Progenitor cell of endocrine pancreas (in vitro differentiated cells): ENCODE data around the gene SORL1. TPM values are rescaled to one million over a fixed set of nuclear protein-coding genes. Genes with fewer than 3 reads are reported as not detected.
"Not testable (repeated sequence)": the region's sequence is repeated elsewhere in the genome, so short reads cannot be mapped to it uniquely, and the experiment has no call there.

Experiments
- DNase-seq: peaks from one replicate; pipeline ENCODE4 v3.0.0; 2021; ENCODE audit warnings: low spot score; ENCODE audit not compliant: unreplicated experiment
- H3K27ac Mint-ChIP-seq: 2 replicates; pipeline ENCODE4 v1.8.0; 2021; ENCODE audit warnings: mild to moderate bottlenecking, moderate library complexity, mixed read lengths
- H3K27me3 Mint-ChIP-seq: 2 replicates; pipeline ENCODE4 v1.8.0; 2021; ENCODE audit warnings: mixed read lengths
- H3K36me3 Mint-ChIP-seq: 2 replicates; pipeline ENCODE4 v1.8.0; 2022; ENCODE audit warnings: mixed read lengths; ENCODE audit not compliant: insufficient read depth
- H3K4me1 Mint-ChIP-seq: 2 replicates; pipeline ENCODE4 v1.8.0; 2021; ENCODE audit warnings: low read depth, mixed read lengths
- H3K4me3 Mint-ChIP-seq: 2 replicates; pipeline ENCODE4 v1.8.0; 2021; ENCODE audit warnings: low read depth, mild to moderate bottlenecking, moderate library complexity, mixed read lengths
- H3K9me3 Mint-ChIP-seq: 2 replicates; pipeline ENCODE4 v1.8.0; 2021; ENCODE audit warnings: low read depth, mixed read lengths
- long read RNA-seq: library from polyadenylated mRNA; unstranded; transcript quantifications from one replicate; pipeline ENCODE4 v2.0.0, GENCODE V29; 2020
- total RNA-seq: library from RNA; stranded (reverse); gene quantifications from 2 replicates; pipeline ENCODE4 v1.2.1, GENCODE V29; 2021
- TF ChIP-seq, protein P1 (sequence below): fragments of 200-600 bp; sonication (generic); IDR thresholded peaks from one replicate; pipeline ENCODE4 v1.5.0; 2021; ENCODE audit warnings: antibody characterized with exemption, mild to moderate bottlenecking; ENCODE audit not compliant: unreplicated experiment

The SORL1 gene, protein sequence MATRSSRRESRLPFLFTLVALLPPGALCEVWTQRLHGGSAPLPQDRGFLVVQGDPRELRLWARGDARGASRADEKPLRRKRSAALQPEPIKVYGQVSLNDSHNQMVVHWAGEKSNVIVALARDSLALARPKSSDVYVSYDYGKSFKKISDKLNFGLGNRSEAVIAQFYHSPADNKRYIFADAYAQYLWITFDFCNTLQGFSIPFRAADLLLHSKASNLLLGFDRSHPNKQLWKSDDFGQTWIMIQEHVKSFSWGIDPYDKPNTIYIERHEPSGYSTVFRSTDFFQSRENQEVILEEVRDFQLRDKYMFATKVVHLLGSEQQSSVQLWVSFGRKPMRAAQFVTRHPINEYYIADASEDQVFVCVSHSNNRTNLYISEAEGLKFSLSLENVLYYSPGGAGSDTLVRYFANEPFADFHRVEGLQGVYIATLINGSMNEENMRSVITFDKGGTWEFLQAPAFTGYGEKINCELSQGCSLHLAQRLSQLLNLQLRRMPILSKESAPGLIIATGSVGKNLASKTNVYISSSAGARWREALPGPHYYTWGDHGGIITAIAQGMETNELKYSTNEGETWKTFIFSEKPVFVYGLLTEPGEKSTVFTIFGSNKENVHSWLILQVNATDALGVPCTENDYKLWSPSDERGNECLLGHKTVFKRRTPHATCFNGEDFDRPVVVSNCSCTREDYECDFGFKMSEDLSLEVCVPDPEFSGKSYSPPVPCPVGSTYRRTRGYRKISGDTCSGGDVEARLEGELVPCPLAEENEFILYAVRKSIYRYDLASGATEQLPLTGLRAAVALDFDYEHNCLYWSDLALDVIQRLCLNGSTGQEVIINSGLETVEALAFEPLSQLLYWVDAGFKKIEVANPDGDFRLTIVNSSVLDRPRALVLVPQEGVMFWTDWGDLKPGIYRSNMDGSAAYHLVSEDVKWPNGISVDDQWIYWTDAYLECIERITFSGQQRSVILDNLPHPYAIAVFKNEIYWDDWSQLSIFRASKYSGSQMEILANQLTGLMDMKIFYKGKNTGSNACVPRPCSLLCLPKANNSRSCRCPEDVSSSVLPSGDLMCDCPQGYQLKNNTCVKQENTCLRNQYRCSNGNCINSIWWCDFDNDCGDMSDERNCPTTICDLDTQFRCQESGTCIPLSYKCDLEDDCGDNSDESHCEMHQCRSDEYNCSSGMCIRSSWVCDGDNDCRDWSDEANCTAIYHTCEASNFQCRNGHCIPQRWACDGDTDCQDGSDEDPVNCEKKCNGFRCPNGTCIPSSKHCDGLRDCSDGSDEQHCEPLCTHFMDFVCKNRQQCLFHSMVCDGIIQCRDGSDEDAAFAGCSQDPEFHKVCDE (N-terminal part only)
- 30.9 and 31.8 TPM in 2 replicates for total RNA-seq
- long read RNA-seq, partial matches to known transcripts = 29 of 49 reads
- long read RNA-seq, other reads (novel, unspliced or antisense) = 20 of 49 reads

DNA sequence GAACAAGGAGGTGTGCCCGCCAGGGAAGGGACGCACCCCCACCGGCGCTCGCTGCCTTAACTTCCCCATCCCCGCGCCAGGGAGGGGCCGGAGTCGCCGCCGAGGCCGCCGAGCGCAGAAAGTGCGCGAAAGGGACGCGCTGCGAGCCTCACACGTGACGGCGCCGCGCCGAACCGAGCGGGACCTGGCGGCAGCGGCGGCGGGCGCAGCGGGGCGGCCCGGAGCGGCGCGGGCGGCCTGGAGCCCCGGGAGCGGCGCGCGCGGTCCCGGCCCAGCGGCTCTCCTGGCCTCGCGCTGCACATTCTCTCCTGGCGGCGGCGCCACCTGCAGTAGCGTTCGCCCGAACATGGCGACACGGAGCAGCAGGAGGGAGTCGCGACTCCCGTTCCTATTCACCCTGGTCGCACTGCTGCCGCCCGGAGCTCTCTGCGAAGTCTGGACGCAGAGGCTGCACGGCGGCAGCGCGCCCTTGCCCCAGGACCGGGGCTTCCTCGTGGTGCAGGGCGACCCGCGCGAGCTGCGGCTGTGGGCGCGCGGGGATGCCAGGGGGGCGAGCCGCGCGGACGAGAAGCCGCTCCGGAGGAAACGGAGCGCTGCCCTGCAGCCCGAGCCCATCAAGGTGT lies at the start of gene SORL1:
Gene SORL1 (plus strand): TSS at position 329 of the 623 bp plus-strand sequence. CDS start 18 bp downstream, at position 347.
- peak within 1 kb of the TSS; percentile 95 for H3K4me3 Mint-ChIP-seq
- TF ChIP-seq, protein P1, sequence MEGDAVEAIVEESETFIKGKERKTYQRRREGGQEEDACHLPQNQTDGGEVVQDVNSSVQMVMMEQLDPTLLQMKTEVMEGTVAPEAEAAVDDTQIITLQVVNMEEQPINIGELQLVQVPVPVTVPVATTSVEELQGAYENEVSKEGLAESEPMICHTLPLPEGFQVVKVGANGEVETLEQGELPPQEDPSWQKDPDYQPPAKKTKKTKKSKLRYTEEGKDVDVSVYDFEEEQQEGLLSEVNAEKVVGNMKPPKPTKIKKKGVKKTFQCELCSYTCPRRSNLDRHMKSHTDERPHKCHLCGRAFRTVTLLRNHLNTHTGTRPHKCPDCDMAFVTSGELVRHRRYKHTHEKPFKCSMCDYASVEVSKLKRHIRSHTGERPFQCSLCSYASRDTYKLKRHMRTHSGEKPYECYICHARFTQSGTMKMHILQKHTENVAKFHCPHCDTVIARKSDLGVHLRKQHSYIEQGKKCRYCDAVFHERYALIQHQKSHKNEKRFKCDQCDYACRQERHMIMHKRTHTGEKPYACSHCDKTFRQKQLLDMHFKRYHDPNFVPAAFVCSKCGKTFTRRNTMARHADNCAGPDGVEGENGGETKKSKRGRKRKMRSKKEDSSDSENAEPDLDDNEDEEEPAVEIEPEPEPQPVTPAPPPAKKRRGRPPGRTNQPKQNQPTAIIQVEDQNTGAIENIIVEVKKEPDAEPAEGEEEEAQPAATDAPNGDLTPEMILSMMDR = peak; percentile 68
- no peaks in the 10 kb centered on the region for H3K36me3 Mint-ChIP-seq
- peak within 1 kb of the TSS; percentile 95 for H3K27ac Mint-ChIP-seq
- peaks cover 18% of the 10 kb centered on the region for H3K4me1 Mint-ChIP-seq
- peaks cover 22% of the 10 kb centered on the region for H3K27me3 Mint-ChIP-seq
- no peaks in the 10 kb centered on the region for H3K9me3 Mint-ChIP-seq
- peak; percentile 80 for DNase-seq

DNA sequence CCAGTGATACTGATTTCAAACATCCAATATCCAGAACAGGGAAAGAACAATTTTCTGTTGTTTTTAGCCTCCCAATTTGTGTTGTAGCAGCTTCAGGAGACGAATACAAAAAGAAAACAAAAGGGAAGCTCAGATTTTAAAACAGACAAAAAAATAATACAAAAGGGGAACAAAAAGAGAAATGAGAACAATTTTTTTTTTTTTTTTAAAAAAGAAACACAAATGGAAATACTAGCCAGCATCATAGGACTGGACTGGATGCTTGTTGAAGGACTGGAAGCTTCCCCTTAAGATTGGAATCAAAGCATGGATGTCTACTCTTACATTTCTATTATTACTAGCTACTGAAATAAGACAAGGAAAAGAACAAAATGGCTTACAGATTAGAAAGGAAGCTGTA lies 46.5 kb upstream of the SORL1 start:
- H3K27ac Mint-ChIP-seq = no peak overlapping the region
- H3K4me3 Mint-ChIP-seq = no peak overlapping the region
- TF ChIP-seq, protein P1 = no peak
- peaks cover 1% of the 10 kb centered on the region for H3K36me3 Mint-ChIP-seq
- peaks cover 13% of the 10 kb centered on the region for H3K9me3 Mint-ChIP-seq
- no peaks in the 10 kb centered on the region for H3K4me1 Mint-ChIP-seq
- H3K27me3 Mint-ChIP-seq = no peaks in the 10 kb centered on the region
- DNase-seq = no peak

DNA sequence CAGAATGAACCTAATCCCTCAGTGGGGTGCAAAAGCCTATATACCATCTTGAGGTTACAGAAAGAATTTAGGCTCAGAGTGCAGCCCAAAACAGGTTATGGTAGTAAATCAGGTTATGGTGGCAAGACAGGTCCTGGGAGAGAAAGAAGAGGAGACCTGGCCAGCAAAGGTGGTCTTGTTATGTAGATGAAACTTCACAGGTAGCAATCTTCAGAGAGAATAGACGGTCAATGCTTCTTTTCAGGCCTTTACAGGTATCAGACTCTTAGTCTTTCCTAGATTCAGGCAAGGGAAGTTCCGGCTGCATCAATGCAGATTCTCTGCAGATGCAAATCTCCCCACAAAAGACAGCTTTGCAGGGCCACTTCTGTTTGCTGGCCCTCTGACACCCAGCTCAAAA lies 45.8 kb upstream of the SORL1 start:
- H3K36me3 Mint-ChIP-seq = peaks cover 1% of the 10 kb centered on the region
- H3K27me3 Mint-ChIP-seq = no peaks in the 10 kb centered on the region
- no peak overlapping the region for H3K27ac Mint-ChIP-seq
- TF ChIP-seq, protein P1 = no peak
- H3K4me1 Mint-ChIP-seq = no peaks in the 10 kb centered on the region
- no peak for DNase-seq
- peaks cover 11% of the 10 kb centered on the region for H3K9me3 Mint-ChIP-seq
- no peak overlapping the region for H3K4me3 Mint-ChIP-seq

DNA sequence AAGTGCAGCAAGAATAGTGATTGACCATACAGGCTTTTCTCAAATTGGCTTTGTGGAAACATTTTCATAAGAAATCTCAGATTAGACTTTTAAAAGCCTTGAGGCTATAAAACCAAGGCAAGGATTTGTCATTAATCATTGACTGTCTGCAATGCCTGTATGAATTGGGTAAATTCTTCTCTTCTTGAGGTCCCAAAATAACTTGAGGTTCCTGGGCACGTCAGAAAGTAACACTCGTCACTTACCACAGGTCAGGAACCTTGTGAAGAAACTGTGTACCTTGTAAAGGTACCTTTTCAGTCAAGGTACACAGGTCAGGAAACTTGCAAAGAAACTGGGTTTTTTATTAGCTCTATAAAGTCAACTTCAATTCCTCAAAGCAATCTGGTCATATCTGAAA lies 43.3 kb upstream of the SORL1 start:
- Mint-ChIP-seq H3K4me3 (no peak overlapping the region), H3K27me3 (peaks cover 7% of the 10 kb centered on the region), H3K9me3 (no peaks in the 10 kb centered on the region), H3K27ac (no peak overlapping the region), H3K4me1 (no peaks in the 10 kb centered on the region), H3K36me3 (no peaks in the 10 kb centered on the region)
- TF ChIP-seq, protein P1 = no peak
- no peak for DNase-seq

DNA sequence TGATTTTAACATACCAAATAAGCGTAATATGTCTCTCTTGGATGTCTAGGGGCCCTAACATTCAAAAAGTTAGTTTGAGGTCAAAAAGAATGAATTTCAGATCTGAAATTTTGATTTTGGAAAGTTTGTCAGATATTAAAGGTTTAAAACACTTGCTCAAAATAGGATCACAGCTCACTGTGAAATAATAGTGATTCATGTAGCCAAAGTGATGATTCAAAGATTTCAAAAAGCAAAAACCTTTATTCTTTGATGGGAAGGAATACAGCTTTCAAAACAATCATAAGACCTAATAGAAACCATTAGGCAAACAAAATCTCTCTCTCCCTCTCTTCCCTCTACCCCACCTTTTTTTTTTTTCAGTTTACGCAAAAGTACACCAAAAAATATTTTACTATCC lies 42.1 kb upstream of the SORL1 start:
- not testable (repeated sequence) for DNase-seq, H3K4me1 Mint-ChIP-seq, H3K27me3 Mint-ChIP-seq, H3K9me3 Mint-ChIP-seq, H3K36me3 Mint-ChIP-seq, H3K4me3 Mint-ChIP-seq, H3K27ac Mint-ChIP-seq

DNA sequence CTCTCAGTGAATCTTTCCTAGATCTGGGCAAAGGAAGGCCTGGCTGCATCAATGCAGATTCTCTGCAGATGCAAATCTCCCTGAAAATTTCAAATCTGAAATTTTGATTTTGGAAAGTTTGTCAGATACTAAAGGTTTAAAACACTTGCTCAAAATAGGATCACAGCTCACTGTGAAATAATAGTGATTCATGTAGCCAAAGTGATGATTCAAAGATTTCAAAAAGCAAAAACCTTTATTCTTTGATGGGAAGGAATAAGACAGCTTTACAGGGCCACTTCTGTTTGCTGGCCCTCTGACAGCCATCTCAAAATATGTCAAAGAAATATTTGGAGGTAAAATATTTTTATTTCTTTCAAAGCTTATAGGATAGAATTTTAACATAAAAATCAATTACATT lies 40.8 kb upstream of the SORL1 start:
- not testable (repeated sequence) for DNase-seq, H3K9me3 Mint-ChIP-seq, H3K27ac Mint-ChIP-seq, H3K4me1 Mint-ChIP-seq, H3K4me3 Mint-ChIP-seq, H3K27me3 Mint-ChIP-seq, H3K36me3 Mint-ChIP-seq
